Measurements from ENCODE around the gene RUSF1.
"Not testable (repeated sequence)": the region's sequence is repeated elsewhere in the genome, so short reads cannot be mapped to it uniquely, and the experiment has no call there.

Gene RUSF1

DNA sequence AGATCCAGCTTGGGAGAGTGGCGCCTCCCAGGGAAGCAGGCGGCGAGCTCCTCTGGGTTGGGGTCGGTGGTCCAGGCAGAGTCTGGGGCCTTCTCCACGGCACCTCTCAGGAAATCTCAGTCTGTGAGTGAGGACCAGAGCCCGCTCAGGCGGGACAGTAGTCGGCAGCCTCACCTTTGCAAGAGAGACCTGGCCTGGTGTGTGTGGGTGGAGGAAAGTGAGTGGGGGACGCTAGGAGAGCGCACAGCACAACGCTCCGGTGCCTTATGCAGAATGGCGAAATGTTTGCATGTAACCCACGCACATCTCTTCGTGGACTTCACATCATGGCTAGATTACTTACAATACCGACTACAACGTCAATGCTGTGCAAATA lies 21.7 kb upstream of the RUSF1 start:
- no peaks in the 10 kb centered on the region for H3K36me3 ChIP-seq (ENCODE audit: insufficient read depth, low read length)
- H3K4me3 ChIP-seq (ENCODE audit: low read length), result no peak overlapping the region
- H3K4me2 ChIP-seq (ENCODE audit: low read length), result no peak overlapping the region
- H3K27me3 ChIP-seq (ENCODE audit: control insufficient read depth, insufficient read depth, low read length), result peaks cover 28% of the 10 kb centered on the region
- no peaks in the 10 kb centered on the region for H3K9me3 ChIP-seq (replicated peaks; ENCODE audit: low read length)
- no peaks in the 10 kb centered on the region for H3K4me1 ChIP-seq (ENCODE audit: control insufficient read depth, insufficient read depth, low read length)
- H3K9ac ChIP-seq (ENCODE audit: low read depth, low read length), result no peak overlapping the region

- Histone ChIP-seq H3K4me3 (ENCODE audit: low read length) (no peak overlapping the region), H3K9ac (ENCODE audit: low read depth, low read length) (no peak overlapping the region), H3K9me3 (replicated peaks; ENCODE audit: low read length) (no peaks in the 10 kb centered on the region)
Measured at GRCh38 chr16:31529108-31529936, 21.1 kb upstream of the RUSF1 start.

GRCh38 chr16:31528523-31529107 lies 20.4 kb upstream of the RUSF1 start:
- H3K36me3 ChIP-seq (ENCODE audit: insufficient read depth, low read length), result no peaks in the 10 kb centered on the region
- H3K27me3 ChIP-seq (ENCODE audit: control insufficient read depth, insufficient read depth, low read length), result peaks cover 28% of the 10 kb centered on the region
- H3K9ac ChIP-seq (ENCODE audit: low read depth, low read length), result no peak overlapping the region
- no peaks in the 10 kb centered on the region for H3K4me1 ChIP-seq (ENCODE audit: control insufficient read depth, insufficient read depth, low read length)
- no peaks in the 10 kb centered on the region for H3K9me3 ChIP-seq (replicated peaks; ENCODE audit: low read length)
- H3K4me2 ChIP-seq (ENCODE audit: low read length), result no peak overlapping the region
- no peak overlapping the region for H3K4me3 ChIP-seq (ENCODE audit: low read length)

More at GRCh38 chr16:31529108-31529936, 21.1 kb upstream of the RUSF1 start:
- Histone ChIP-seq H3K27me3 (ENCODE audit: control insufficient read depth, insufficient read depth, low read length) (peaks cover 28% of the 10 kb centered on the region), H3K4me1 (ENCODE audit: control insufficient read depth, insufficient read depth, low read length) (no peaks in the 10 kb centered on the region), H3K36me3 (ENCODE audit: insufficient read depth, low read length) (no peaks in the 10 kb centered on the region), H3K4me2 (ENCODE audit: low read length) (peak overlapping the region; percentile 47)

- no peaks in the 10 kb centered on the region for H3K9me3 ChIP-seq (replicated peaks; ENCODE audit: low read length)
- H3K4me2 ChIP-seq (ENCODE audit: low read length), result no peak within 1 kb of the TSS
- H3K36me3 ChIP-seq (ENCODE audit: insufficient read depth, low read length), result no peaks in the 10 kb centered on the region
- peaks cover 28% of the 10 kb centered on the region for H3K27me3 ChIP-seq (ENCODE audit: control insufficient read depth, insufficient read depth, low read length)
- H3K4me1 ChIP-seq (ENCODE audit: control insufficient read depth, insufficient read depth, low read length), result no peaks in the 10 kb centered on the region
- no peak within 1 kb of the TSS for H3K4me3 ChIP-seq (ENCODE audit: low read length)
- no peak within 1 kb of the TSS for H3K9ac ChIP-seq (ENCODE audit: low read depth, low read length)
Measured at GRCh38 chr16:31527734-31528274, 19.6 kb upstream of the RUSF1 start, which contains the start of gene AHSP. Gene AHSP, plus strand, starts transcription at chr16:31527900. Its CDS starts 240 bp downstream, at chr16:31528140.

GRCh38 chr16:31525113-31525512 lies 16.9 kb upstream of the RUSF1 start:
- no peak overlapping the region for H3K9ac ChIP-seq (ENCODE audit: low read depth, low read length)
- no peaks in the 10 kb centered on the region for H3K36me3 ChIP-seq (ENCODE audit: insufficient read depth, low read length)
- no peak overlapping the region for H3K4me2 ChIP-seq (ENCODE audit: low read length)
- H3K9me3 ChIP-seq (replicated peaks; ENCODE audit: low read length), result no peaks in the 10 kb centered on the region
- no peak overlapping the region for H3K4me3 ChIP-seq (ENCODE audit: low read length)
- H3K27me3 ChIP-seq (ENCODE audit: control insufficient read depth, insufficient read depth, low read length), result peaks cover 31% of the 10 kb centered on the region
- H3K4me1 ChIP-seq (ENCODE audit: control insufficient read depth, insufficient read depth, low read length), result no peaks in the 10 kb centered on the region

DNA sequence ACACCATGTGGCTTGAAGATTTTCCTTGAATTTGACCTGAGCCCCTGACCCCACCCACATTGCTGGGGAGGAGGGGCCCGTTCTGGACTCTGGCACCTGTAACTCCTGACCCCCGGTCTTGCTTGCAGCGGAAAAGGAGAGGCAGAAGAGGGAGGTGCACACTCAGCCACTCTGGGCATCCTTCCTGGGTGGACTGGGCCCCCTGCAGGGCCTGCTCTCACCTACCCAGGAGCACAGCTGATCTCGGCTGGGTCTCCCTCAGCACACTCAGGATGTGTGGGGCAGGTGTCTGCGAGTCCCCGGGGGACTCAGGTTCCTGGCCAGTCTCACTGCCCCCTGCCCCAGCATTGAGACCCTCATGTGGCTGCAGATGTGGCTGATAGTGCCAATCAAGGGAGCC lies 15.6 kb upstream of the RUSF1 start:
- H3K4me1 ChIP-seq (ENCODE audit: control insufficient read depth, insufficient read depth, low read length); H3K4me3 ChIP-seq (ENCODE audit: low read length); H3K9ac ChIP-seq (ENCODE audit: low read depth, low read length); H3K4me2 ChIP-seq (ENCODE audit: low read length); H3K36me3 ChIP-seq (ENCODE audit: insufficient read depth, low read length); H3K9me3 ChIP-seq (replicated peaks; ENCODE audit: low read length): not testable (repeated sequence)
- peaks cover 20% of the 10 kb centered on the region for H3K27me3 ChIP-seq (ENCODE audit: control insufficient read depth, insufficient read depth, low read length)

GRCh38 chr16:31522071-31522470 lies 13.9 kb upstream of the RUSF1 start:
- Histone ChIP-seq H3K9me3 (replicated peaks; ENCODE audit: low read length) (no peaks in the 10 kb centered on the region), H3K4me3 (ENCODE audit: low read length) (no peak overlapping the region), H3K36me3 (ENCODE audit: insufficient read depth, low read length) (no peaks in the 10 kb centered on the region), H3K9ac (ENCODE audit: low read depth, low read length) (no peak overlapping the region), H3K27me3 (ENCODE audit: control insufficient read depth, insufficient read depth, low read length) (peaks cover 12% of the 10 kb centered on the region), H3K4me1 (ENCODE audit: control insufficient read depth, insufficient read depth, low read length) (no peaks in the 10 kb centered on the region), H3K4me2 (ENCODE audit: low read length) (no peak overlapping the region)

DNA sequence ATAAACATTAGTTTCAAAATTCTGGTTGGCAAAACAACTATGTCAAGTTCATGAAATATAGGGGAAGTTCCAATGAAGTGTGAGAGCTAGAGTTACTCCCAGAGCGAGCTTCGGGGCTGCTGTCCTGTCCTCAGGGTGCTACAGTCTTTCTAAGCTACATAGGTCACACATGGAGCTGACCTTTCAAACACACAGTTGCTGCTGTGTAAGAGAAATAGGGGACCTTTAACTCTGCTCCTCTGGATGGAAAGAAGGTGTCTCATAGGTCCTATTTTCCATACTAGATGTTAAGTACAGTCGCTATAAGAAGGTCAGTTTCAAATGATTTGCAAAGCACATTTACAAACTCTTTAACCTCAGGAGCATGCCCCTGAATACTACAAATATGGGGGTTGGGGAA lies 13.2 kb upstream of the RUSF1 start:
- no peaks in the 10 kb centered on the region for H3K36me3 ChIP-seq (ENCODE audit: insufficient read depth, low read length)
- H3K9ac ChIP-seq (ENCODE audit: low read depth, low read length), result no peak overlapping the region
- H3K27me3 ChIP-seq (ENCODE audit: control insufficient read depth, insufficient read depth, low read length), result peaks cover 13% of the 10 kb centered on the region
- no peaks in the 10 kb centered on the region for H3K4me1 ChIP-seq (ENCODE audit: control insufficient read depth, insufficient read depth, low read length)
- H3K9me3 ChIP-seq (replicated peaks; ENCODE audit: low read length), result no peaks in the 10 kb centered on the region
- no peak overlapping the region for H3K4me3 ChIP-seq (ENCODE audit: low read length)
- H3K4me2 ChIP-seq (ENCODE audit: low read length), result no peak overlapping the region

DNA sequence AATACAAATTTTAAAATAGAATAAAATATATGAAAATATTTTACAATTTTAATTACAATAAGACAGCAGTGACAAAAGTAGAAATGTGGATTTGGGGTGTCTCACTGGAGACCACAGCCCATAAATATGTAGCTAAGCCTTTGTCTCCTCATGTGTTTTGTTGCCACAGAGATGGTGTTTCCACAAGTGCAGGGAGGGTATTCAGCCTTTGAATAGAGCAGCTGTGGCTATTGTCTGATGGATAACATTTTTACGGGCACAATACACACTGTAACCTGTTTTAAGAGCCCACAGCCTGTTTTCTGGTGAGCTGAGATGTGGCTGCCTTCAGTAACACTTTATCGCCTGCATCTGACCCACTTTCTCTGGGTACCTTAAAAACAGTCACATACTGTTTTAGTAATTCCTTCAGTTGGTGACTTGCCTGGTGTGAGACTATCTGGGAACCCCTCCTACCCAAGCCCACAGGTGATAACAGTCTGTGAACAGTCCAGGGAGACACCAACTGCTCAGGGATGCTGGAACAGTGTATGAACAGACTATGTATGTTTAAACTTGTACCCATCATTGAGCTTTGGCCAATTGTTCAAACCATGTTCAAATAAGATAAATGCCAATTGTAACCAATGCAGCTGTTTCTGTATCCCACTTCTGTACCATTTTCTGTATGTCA lies 11.7 kb upstream of the RUSF1 start:
- H3K4me3 ChIP-seq (ENCODE audit: low read length), result no peak overlapping the region
- no peak overlapping the region for H3K9ac ChIP-seq (ENCODE audit: low read depth, low read length)
- H3K27me3 ChIP-seq (ENCODE audit: control insufficient read depth, insufficient read depth, low read length), result peaks cover 19% of the 10 kb centered on the region
- H3K9me3 ChIP-seq (replicated peaks; ENCODE audit: low read length), result no peaks in the 10 kb centered on the region
- no peak overlapping the region for H3K4me2 ChIP-seq (ENCODE audit: low read length)
- no peaks in the 10 kb centered on the region for H3K4me1 ChIP-seq (ENCODE audit: control insufficient read depth, insufficient read depth, low read length)
- no peaks in the 10 kb centered on the region for H3K36me3 ChIP-seq (ENCODE audit: insufficient read depth, low read length)

GRCh38 chr16:31517800-31518402 lies 9.7 kb upstream of the RUSF1 start:
- no peaks in the 10 kb centered on the region for H3K36me3 ChIP-seq (ENCODE audit: insufficient read depth, low read length)
- H3K9ac ChIP-seq (ENCODE audit: low read depth, low read length), result no peak overlapping the region
- H3K9me3 ChIP-seq (replicated peaks; ENCODE audit: low read length), result no peaks in the 10 kb centered on the region
- peaks cover 1% of the 10 kb centered on the region for H3K4me1 ChIP-seq (ENCODE audit: control insufficient read depth, insufficient read depth, low read length)
- H3K27me3 ChIP-seq (ENCODE audit: control insufficient read depth, insufficient read depth, low read length), result peaks cover 19% of the 10 kb centered on the region
- H3K4me3 ChIP-seq (ENCODE audit: low read length), result no peak overlapping the region
- no peak overlapping the region for H3K4me2 ChIP-seq (ENCODE audit: low read length)

DNA sequence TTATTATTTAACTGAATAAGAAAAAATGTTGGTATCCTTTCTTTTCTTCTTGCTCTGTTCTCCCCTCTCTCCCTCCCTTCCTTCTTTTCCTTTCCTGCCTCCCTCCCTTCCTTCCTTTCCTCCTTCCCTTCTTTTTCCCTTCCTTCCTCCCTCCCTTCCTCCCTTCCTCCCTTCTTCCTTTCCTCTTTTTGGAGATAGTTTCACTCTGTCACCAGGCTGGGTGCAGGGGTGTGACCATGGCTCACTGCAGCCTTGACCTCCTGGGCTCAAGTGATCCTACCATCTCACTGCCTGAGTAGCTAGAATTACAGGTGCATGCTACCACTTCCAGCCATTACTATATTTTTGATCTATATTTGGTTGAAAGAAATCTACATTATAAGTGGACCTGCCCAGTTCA lies 5.7 kb upstream of the RUSF1 start:
- Histone ChIP-seq H3K4me3 (ENCODE audit: low read length) (no peak overlapping the region), H3K4me1 (ENCODE audit: control insufficient read depth, insufficient read depth, low read length) (peaks cover 11% of the 10 kb centered on the region), H3K9me3 (replicated peaks; ENCODE audit: low read length) (no peaks in the 10 kb centered on the region), H3K27me3 (ENCODE audit: control insufficient read depth, insufficient read depth, low read length) (peaks cover 13% of the 10 kb centered on the region), H3K4me2 (ENCODE audit: low read length) (no peak overlapping the region), H3K36me3 (ENCODE audit: insufficient read depth, low read length) (no peaks in the 10 kb centered on the region), H3K9ac (ENCODE audit: low read depth, low read length) (no peak overlapping the region)
